ENCODE data around the gene EHMT1.

- TF ChIP-seq CTCF (IDR thresholded peaks at IDR 0.05; ENCODE audit: low read length) (no peak), EZH2 (optimal IDR thresholded peaks at IDR 0.05; ENCODE audit: low read depth, low read length) (no peak), EZH2phosphoT487 (IDR thresholded peaks at IDR 0.05; ENCODE audit: low read length) (no peak)
Measured at GRCh38 chr9:137758067-137758466, 139.3 kb downstream of the EHMT1 start.

Data from MM.1S (cell line).